Coronary artery (tissue), 2 donors: ENCODE measurements around the gene PRRC1.

Experiments
- DNase-seq: peaks from one replicate; pipeline ENCODE4 v3.0.0-alpha.2; 2017; ENCODE audit warnings: low spot score
- H3K27ac ChIP-seq, 2 donors: fragments of 200-600 bp; sonication (generic); one replicate each; pipeline ENCODE4 v1.5.1; 2016 to 2019
- H3K4me3 ChIP-seq: fragments of 200-600 bp; sonication (generic); 2 replicates; pipeline ENCODE4 v1.5.1; 2016; ENCODE audit warnings: mild to moderate bottlenecking, moderate library complexity
- TF ChIP-seq, protein P1 (sequence below): fragments of 200-600 bp; sonication (generic); IDR thresholded peaks from one replicate; pipeline ENCODE4 v1.5.1; 2019; ENCODE audit warnings: antibody characterized with exemption

Gene PRRC1

DNA sequence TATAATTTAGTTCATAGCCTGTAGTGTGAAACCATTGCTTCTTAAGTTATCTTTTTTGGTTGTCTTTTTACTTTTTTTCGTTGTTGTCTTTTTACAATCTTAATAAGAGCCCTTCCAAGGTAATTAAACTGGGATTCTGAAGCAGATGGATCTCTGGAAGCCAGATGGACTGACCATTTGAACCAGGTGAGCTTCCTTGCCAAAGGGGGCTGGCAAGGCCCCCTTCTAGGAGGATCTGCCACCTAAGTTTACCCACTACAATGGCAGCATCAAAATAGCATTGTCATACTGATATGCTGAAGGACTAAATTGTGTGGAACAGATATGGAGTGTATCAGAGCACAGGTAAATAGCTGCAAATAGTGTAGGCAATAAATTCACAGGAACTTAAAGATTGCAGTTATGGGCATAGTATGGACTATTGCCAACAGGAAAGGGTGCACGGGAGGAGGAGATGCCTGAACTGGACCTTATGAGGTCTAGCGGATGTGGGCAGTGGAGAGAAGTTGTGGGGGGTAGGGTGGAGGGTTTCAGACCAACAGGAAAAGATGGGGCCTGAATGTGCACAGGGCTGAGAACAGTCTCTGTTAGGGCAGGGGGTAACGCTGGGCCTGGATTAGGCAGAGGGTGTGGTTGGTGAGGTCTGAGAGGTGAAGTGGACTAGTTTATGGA, 69.9 kb downstream of the PRRC1 start:
- TF ChIP-seq, protein P1, sequence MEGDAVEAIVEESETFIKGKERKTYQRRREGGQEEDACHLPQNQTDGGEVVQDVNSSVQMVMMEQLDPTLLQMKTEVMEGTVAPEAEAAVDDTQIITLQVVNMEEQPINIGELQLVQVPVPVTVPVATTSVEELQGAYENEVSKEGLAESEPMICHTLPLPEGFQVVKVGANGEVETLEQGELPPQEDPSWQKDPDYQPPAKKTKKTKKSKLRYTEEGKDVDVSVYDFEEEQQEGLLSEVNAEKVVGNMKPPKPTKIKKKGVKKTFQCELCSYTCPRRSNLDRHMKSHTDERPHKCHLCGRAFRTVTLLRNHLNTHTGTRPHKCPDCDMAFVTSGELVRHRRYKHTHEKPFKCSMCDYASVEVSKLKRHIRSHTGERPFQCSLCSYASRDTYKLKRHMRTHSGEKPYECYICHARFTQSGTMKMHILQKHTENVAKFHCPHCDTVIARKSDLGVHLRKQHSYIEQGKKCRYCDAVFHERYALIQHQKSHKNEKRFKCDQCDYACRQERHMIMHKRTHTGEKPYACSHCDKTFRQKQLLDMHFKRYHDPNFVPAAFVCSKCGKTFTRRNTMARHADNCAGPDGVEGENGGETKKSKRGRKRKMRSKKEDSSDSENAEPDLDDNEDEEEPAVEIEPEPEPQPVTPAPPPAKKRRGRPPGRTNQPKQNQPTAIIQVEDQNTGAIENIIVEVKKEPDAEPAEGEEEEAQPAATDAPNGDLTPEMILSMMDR = no peak

DNA sequence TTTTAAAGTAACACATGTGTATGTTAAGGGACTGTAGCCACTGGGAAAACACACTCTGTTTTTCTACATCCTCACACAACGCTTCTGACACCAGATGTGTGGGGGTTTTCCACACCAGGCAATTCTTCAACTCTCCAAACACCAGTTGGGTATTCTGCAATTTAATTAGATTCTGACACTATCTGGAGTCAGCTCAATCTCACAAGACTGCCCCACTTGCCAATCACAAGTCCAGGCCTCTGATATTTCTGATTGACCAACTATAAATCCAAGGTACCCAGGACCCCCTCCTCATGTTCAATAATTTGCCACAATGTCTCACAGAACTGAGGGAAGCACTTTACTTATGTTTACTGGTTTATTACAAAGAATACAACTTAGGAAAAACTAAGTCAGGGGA, 70.9 kb downstream of the PRRC1 start:
- DNase-seq = no peak
- Histone ChIP-seq H3K4me3 (no peak overlapping the region), H3K27ac (no peak overlapping the region)
- TF ChIP-seq, protein P1 = no peak

More for the DNA sequence above, 69.9 kb downstream of the PRRC1 start:
- H3K4me3 ChIP-seq = no peak overlapping the region
- no peak for DNase-seq
- no peak overlapping the region for H3K27ac ChIP-seq

DNA sequence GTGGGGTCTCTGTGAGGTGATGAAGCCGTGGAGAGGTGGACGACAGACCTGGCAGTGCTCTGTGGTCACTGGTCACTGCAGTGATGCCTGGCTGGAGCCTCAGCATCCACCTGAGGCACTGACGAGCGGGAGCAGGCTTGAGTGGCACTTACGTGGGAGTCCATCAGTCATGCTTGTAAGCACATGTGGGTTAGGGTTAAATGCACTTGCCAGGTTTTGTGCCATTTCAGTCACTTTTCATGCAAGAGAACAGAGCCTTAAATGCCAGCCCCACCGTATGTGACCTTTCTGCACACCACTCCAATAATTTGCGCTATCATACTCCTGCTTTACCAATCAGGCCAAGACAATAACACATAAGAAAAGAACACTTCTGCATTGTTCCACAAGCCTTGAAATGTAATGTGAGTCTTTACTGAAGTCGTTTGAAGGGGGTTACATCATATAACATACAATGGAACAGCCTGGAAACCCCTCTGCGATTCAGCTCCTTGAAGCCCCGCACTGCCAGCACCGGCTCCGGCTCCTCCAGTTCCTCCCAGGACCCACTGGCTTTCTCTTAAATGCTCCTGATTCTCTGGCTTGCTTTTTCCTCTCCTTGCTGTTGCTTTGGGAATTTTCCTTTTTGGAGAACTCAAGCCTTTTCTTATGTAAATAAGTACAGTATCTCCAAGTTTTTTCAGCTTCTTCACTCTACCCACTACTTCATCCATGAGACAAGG, 72.0 kb downstream of the PRRC1 start:
- no peak overlapping the region for H3K27ac ChIP-seq
- H3K4me3 ChIP-seq = no peak overlapping the region
- no peak for DNase-seq
- TF ChIP-seq, protein P1 = no peak

DNA sequence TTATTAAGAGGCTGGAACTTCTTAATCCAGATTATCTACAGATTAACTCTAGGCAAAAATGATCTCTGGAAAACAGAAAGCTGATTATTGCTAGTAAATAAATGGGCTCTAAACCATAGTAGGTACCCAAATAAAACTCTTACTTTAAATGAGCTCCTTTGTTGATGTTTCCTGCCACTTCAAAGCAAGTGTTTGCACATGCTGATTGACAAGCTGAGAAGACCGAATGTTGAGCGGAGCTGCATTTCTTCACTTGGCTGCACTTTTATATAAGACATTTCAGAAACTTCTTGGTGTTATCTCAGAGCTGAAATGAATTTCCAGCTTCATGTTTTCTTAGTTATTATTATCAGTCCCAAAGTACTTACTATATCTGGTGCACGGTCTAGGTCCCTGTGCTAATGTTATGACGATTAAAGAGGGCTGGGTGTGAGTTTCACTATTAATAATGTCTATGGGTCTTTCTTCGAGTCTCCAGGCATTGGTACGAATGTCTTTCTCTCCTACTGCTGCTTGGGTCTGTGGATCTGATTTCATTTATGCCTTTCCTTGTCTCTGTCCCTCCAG, 72.8 kb downstream of the PRRC1 start:
- no peak overlapping the region for H3K27ac ChIP-seq
- TF ChIP-seq, protein P1 = no peak

DNA sequence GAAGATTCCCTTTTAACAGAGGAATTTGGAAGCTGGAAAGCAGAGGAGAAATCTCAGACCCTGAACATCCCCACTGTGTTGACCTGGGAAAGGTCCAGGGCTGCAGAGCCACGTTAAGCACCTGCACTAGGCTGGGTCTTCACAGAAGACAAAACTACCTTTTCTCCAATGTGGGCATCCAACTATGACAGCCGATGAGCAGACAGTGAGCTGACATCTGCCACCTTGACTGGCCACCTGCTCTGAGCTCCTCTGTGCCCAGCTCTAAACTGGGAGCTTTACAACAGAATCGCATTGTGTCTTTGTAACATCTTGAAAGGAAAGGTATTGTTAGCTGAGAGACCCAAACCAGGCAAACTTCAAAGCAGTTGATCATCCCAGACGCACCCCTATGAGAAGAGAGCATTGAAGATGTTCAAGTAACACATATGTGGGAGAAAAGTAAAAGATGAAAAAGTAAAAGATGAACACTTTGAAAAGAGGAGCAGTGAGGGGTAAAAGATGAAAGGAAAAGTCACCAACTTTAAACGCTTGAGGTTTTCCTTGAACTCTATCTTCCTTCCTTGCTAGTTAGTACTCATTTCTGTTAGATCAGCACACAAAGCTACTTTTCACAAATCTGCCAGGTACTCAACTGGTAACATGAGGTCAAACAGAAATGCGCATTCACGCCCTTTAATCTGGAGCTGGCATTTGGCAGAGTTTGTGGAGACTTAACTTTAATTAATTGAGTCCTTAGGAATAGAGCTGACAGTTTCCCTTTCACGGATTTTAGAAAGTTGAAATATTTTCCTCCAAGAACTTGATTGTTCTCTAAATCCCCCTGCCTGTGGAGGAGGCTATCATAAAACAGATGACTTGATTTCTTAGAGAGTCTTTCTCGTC, 78.3 kb downstream of the PRRC1 start:
- TF ChIP-seq, protein P1 = no peak
- Histone ChIP-seq H3K4me3 (no peak overlapping the region), H3K27ac (no peak overlapping the region)
- no peak for DNase-seq

More for the DNA sequence above, 72.8 kb downstream of the PRRC1 start:
- no peak for DNase-seq
- H3K4me3 ChIP-seq = no peak overlapping the region

DNA sequence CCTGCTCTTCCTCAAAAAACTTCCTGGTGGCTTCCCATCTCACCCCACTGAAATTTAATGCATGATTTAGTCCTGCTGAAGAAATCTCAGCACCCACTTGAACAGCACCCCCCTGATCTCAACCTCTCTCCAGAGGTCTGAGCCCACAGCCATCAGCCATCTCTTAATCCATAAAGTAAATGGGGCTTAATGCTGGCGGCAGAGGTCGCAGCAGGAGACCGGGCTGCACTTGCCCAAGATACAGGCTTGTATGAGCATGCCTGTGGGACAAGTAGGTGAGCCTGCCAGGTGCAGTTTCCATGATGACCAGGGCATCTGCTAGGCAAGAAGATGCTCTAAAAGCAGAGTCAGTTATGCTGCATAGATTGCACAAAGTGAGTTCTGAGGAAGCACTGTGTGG, 79.1 kb downstream of the PRRC1 start:
- H3K4me3 ChIP-seq = no peak overlapping the region
- DNase-seq = no peak
- TF ChIP-seq, protein P1 = no peak
- no peak overlapping the region for H3K27ac ChIP-seq
